Stimulated activated CD8-positive, alpha-beta memory T cell treated with anti-CD3 and anti-CD28 coated beads, Interleukin-12 subunit alpha, Interleukin-12 subunit beta, amount 100 ng/mL, for 4 hours (primary cell): ENCODE data around the gene MEPE.

Experiments
- DNase-seq: peaks from one replicate; pipeline ENCODE4 v3.0.0-alpha.2; 2020; ENCODE audit warnings: low read depth

MEPE gene

DNA sequence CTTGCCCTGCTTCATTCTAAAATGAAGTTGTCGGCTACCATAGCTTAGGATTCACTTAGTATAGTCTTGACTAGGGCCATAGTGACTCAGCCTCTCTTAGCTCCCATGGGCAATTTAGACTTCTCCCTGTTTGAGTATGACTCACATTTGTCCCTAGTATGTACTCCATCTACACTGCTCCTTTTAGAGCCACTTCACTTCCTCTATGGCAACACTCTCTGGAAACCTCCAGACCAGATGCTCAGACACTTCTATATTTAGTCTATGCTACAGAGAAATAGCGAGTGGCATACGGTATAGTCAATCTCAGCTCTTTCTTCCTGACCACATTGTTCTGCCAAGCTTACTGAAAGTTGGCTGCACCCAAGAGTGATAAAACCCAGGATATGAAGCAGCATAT lies 11.2 kb downstream of the MEPE start:
- DNase-seq, result no peak

DNA sequence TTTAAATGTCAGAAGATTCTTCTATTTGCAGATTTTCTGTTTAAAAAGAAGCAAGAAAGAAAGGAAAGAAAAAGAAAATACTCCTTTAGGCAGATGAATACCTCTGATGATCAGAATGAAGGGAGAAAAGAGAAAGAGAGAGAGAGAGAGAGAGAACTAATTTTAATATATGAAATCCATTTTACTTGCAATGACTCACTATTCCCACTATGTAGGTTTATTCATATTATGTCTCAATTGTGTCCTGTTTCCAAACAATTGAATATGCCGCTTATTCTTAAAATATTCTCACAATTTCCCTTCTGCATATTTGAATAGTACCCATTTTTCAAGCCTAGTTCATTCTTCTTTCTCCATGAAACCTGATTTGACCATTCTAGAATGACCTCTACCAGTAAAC lies 11.7 kb downstream of the MEPE start:
- no peak for DNase-seq

DNA sequence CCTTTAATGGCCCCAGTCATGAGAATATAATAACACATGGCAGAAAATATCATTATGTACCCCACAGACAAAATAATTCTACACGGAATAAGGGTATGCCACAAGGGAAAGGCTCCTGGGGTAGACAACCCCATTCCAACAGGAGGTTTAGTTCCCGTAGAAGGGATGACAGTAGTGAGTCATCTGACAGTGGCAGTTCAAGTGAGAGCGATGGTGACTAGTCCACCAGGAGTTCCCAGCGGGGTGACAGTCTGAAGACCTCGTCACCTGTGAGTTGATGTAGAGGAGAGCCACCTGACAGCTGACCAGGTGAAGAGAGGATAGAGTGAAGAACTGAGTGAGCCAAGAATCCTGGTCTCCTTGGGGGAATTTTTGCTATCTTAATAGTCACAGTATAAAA lies 13.5 kb downstream of the MEPE start:
- no peak for DNase-seq

DNA sequence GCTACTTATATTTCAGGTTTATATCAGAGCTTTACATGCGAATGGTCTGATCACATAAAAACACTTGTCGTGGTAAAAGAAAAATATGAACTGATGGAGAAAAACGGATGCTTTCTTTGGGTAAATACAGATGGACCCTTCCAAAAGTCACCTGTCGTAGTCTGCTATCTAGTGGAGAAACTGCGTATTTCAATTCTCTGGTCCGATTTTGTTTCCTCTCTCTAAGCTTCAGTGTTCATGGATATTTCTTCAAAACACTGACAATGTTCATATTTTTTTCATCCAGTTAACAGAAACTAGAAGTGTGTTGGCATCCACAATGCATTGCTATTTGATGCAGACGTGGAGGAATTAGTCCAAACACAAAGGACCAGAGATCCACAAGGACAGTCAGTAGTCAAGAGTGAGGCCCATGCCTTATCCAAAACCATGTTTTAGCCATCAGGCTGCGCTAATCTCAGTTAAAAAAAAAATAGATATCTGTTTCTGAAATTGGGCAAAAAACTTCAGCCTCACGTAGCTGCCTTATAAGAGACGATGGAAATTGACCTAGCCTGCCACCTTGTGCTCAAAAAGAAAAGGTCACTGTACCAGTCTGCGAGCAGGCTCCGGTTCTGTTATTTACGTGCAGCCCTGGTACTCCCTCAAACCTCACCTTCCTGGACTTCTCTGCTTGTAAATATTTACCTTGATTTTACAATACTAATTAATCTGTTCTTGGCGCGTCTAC lies 16.0 kb downstream of the MEPE start:
- no peak for DNase-seq

GRCh38 chr4:87849612-87850011 lies 16.8 kb downstream of the MEPE start:
- no peak for DNase-seq

DNA sequence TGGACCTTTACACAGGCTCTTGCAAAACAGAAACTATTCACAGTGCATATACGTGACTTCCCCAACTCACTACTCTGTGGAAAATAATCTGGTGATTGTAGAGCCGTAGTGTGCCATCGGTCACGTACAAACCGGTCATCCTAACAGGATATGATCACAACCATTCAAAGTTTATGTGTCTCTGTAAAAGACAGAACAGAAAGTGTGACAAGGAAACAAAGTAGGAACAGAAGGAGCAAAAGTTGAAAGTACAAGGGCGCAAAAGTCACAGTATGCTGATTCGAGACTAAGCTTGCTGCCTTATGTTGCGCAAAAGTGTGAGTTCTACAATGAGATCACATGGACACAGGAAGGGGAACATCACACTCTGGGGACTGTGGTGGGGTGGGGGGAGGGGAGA lies 18.6 kb downstream of the MEPE start:
- DNase-seq, result no peak

GRCh38 chr4:87851953-87852352 lies 19.2 kb downstream of the MEPE start:
- DNase-seq, result no peak

DNA sequence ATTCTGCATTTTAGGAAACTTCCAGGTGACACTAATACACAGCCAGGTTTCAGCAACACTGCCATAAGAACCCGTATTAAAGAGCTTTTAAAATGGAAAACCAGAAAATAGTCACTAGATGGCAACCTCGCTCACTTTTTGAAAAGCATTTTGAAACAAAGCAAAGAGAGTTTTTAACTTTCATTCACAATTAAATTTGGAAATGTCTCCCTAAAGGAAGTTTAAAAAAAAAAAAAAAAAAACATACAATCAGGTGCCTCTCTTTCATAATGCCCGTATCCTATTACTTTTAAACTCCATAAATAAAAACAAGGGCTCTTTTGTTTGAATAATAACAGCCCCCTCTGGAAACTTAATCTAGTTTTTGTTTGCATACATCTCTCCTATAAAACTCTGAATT lies 20.3 kb downstream of the MEPE start:
- DNase-seq, result no peak

- DNase-seq, result no peak
These were observed 21.1 kb downstream of the MEPE start for GRCh38 chr4:87853891-87854290.

- no peak for DNase-seq
These were observed 22.8 kb downstream of the MEPE start for GRCh38 chr4:87855559-87855958.

DNA sequence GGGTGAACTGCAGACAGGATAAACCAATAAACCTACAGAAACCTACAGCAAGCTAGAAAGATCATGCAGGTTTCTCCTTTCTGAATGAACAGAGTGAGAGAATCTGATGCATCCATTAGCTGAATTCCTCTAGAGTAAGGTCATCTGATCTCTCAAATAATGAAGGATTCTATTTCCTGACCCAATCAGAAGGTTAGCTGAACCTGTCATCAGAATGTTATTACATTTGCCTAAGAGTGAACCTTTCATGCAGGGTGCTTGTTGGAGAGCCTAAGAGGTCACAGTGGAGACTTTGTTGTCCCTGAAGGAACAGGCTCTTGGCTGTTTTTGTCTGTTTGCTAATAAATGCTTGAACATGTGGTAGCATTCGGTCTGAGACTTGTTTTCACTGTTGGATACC lies 24.0 kb downstream of the MEPE start:
- DNase-seq, result no peak

DNA sequence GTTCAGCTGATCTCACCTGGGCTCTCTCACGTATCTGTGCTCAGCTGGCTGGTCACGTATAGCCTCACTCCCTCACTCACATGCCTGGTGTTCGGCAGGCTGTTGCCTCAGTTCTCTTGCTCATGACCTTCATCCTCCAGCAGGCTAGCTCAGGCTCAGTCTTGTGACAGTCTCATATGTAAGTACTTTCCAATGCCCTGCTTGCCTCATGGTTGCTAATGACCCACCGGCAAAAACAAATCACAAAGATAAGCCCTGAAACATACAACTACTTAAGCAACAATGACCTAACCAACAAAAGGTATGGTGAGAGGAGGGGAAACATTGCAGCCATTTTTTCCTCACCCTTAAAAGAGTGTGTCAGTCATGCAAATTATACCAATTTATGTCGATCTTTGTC lies 25.0 kb downstream of the MEPE start:
- no peak for DNase-seq

- DNase-seq, result no peak
These were observed 29.5 kb downstream of the MEPE start for GRCh38 chr4:87862236-87862635.

- DNase-seq, result no peak
These were observed 30.7 kb downstream of the MEPE start for GRCh38 chr4:87863486-87863885.

DNA sequence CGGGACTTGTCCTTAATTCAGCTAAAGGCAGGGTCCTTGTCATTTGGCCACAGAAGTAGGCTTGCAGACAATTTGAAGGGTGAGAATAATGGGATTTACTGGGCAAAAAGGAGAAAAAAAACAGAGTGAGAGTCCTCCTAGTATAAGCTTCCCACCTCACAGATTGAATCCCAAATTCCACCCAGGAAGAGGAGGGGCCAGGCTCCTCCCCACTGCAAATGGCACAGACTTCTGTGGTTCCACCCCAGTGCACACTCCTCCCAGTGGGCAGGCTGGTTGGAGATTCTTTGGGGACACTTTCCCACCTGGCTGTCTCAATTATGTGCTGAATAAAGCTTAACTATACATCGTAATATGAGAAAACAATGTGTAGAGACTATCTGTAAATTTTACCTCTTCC lies 31.6 kb downstream of the MEPE start:
- no peak for DNase-seq

GRCh38 chr4:87865288-87865687 lies 32.5 kb downstream of the MEPE start:
- no peak for DNase-seq

- DNase-seq, result no peak
These were observed 33.3 kb downstream of the MEPE start for GRCh38 chr4:87865960-87866598.

- DNase-seq, result no peak
These were observed 35.8 kb downstream of the MEPE start for GRCh38 chr4:87868522-87868921.

DNA sequence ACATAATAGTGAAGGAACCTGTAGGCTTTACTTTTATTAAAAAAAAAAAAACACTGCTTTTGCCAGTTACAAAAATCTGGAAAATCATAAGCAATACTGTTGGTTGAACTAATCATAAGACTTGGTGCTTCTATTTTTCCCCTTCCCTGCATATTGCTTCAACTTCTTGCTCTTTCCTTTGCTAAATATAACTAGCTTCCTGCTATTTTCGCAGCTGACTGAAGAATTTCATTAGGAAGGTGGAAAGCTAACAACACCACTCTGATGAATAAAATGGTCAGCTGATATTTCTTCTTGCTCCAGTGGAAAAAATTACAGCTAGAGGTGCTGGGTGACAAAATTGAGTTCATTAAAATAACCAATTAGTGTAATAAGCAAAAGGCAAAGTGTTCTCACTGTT lies 39.3 kb downstream of the MEPE start:
- no peak for DNase-seq

DNA sequence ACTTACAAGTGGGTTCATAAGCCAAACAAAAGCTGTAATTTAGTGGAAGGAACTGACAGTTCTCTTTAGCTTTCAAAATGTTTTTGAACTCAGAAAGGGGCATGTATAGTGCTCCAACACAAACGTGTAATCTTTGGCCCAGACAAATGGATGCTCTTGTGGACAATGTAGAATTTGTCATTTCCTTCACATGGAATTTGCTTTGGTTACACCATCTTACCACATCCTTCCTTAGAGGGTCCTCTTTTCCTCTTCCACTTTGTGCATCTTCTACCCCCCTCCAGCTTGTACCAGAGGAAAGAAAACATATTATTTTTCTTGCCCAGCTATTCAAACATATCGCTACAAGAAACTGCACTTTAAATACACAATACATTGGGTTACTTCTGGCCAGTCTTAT lies 42.4 kb downstream of the MEPE start:
- DNase-seq, result no peak

- no peak for DNase-seq
These were observed 47.3 kb downstream of the MEPE start for GRCh38 chr4:87880106-87880505.

GRCh38 chr4:87881115-87881514 lies 48.3 kb downstream of the MEPE start:
- DNase-seq, result no peak

DNA sequence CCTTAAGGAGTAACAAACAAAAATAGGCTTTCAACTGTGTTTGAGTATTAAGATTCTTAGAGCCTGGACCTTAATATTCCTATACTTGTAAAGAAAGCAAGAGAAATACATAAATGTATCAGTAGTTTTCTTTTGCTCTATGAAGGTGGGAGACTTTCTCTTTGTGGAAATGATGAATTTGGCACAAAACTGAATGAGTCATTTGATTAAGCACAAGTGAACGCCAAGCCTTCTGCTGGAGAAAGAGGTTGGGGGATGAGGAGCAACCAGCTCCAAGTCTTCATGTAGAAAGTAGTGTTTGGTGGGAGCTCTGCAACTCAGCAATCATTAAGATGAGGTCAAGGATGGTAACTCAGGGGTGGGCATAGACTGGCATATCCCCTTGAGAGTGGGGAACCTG lies 49.6 kb downstream of the MEPE start:
- DNase-seq, result no peak

DNA sequence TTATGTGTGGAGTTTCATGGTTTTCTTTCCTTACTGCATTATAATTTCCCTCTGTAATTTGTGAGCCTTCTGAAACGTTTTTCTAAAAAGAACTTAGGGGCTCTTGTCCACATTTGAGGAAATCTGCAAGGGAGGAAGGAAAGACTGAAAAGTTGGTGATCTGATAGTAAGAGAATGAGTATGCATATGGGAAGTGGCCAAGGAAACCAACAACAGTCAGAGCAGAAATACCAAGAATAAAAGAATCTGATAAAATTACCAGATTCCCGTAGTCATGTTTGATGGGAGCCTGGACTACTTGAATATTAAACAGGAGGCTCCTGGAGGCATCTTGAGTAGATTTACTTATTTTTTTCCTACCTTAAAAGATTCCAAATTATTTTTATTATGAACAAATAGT lies 50.1 kb downstream of the MEPE start:
- DNase-seq, result no peak
